ENCODE data around the gene ZNF292. TPM values are rescaled to one million over a fixed set of nuclear protein-coding genes. Genes with fewer than 3 reads are reported as not detected.

ZNF292 gene
- total RNA-seq, 1 experiment from 2014 or later = 45.0 TPM

DNA sequence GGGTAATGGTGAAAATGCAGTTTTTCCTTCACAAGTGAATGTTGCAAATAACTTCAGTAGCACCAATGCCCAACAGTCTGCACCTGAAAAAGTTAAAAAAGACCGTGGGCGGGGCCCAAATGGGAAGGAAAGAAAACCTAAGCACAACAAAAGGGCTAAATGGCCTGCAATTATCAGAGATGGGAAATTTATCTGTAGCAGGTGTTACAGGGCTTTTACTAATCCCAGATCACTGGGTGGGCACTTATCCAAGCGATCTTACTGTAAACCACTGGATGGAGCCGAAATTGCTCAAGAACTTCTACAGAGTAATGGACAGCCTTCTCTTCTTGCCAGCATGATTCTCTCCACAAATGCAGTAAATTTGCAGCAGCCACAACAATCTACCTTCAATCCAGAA, 102.2 kb downstream of the ZNF292 start:
- ChIA-PET POLR2A (ENCODE audit: low non-redundant PET) (no interaction called here), CTCF (no interaction called here)
- no peaks in the 10 kb centered on the region for H3K27me3 ChIP-seq (replicated peaks; ENCODE audit: insufficient read depth, low read depth, low read length, poor library complexity)
- no peak for TF ChIP-seq EZH2 (IDR thresholded peaks at IDR 0.05; ENCODE audit: borderline replicate concordance, low read depth, low read length, poor library complexity, severe bottlenecking)
- TF ChIP-seq, protein P1, sequence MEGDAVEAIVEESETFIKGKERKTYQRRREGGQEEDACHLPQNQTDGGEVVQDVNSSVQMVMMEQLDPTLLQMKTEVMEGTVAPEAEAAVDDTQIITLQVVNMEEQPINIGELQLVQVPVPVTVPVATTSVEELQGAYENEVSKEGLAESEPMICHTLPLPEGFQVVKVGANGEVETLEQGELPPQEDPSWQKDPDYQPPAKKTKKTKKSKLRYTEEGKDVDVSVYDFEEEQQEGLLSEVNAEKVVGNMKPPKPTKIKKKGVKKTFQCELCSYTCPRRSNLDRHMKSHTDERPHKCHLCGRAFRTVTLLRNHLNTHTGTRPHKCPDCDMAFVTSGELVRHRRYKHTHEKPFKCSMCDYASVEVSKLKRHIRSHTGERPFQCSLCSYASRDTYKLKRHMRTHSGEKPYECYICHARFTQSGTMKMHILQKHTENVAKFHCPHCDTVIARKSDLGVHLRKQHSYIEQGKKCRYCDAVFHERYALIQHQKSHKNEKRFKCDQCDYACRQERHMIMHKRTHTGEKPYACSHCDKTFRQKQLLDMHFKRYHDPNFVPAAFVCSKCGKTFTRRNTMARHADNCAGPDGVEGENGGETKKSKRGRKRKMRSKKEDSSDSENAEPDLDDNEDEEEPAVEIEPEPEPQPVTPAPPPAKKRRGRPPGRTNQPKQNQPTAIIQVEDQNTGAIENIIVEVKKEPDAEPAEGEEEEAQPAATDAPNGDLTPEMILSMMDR (conservative IDR thresholded peaks at IDR 0.05; ENCODE audit: low read depth, low read length) = no peak
- intact Hi-C loops (cut with micrococcal nuclease; ENCODE audit: unreplicated experiment) = no loop called here
- no peaks in the 10 kb centered on the region for H3K4me1 ChIP-seq (ENCODE audit: insufficient read depth, low read length, poor library complexity, severe bottlenecking)
- peaks cover 52% of the 10 kb centered on the region for H3K36me3 ChIP-seq (ENCODE audit: insufficient read depth, low read length, poor library complexity, severe bottlenecking)
- no peak overlapping the region for H3K4me3 ChIP-seq (ENCODE audit: low read depth, low read length, poor library complexity, severe bottlenecking)
- no peaks in the 10 kb centered on the region for H3K9me3 ChIP-seq (ENCODE audit: low read depth, low read length, poor library complexity, severe bottlenecking)
- no TSS peak for BruUV-seq (replicated peaks)
- no peak overlapping the region for H3K27ac ChIP-seq (ENCODE audit: low read depth, low read length, poor library complexity, severe bottlenecking)
- no peak for DNase-seq (ENCODE audit: low spot score)

DNA sequence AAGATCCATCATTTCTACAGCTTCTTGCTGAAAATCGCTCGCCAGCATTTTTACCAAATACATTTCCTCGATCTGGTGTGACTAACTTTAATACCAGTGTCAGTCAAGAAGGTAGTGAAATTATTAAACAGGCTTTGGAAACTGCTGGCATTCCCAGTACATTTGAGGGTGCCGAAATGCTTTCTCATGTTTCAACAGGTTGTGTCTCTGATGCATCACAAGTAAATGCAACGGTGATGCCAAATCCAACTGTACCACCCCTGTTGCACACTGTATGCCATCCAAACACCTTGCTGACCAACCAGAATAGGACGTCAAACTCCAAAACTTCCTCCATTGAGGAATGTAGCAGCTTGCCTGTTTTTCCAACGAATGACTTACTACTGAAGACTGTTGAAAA, 102.6 kb downstream of the ZNF292 start:
- ChIA-PET POLR2A (ENCODE audit: low non-redundant PET) (no interaction called here), CTCF (no interaction called here)
- Histone ChIP-seq H3K4me1 (ENCODE audit: insufficient read depth, low read length, poor library complexity, severe bottlenecking) (no peaks in the 10 kb centered on the region), H3K27me3 (replicated peaks; ENCODE audit: insufficient read depth, low read depth, low read length, poor library complexity) (no peaks in the 10 kb centered on the region), H3K9me3 (ENCODE audit: low read depth, low read length, poor library complexity, severe bottlenecking) (no peaks in the 10 kb centered on the region), H3K36me3 (ENCODE audit: insufficient read depth, low read length, poor library complexity, severe bottlenecking) (peaks cover 52% of the 10 kb centered on the region), H3K27ac (ENCODE audit: low read depth, low read length, poor library complexity, severe bottlenecking) (no peak overlapping the region), H3K4me3 (ENCODE audit: low read depth, low read length, poor library complexity, severe bottlenecking) (no peak overlapping the region)
- TF ChIP-seq, protein P1 (conservative IDR thresholded peaks at IDR 0.05; ENCODE audit: low read depth, low read length) = no peak
- TF ChIP-seq EZH2 (IDR thresholded peaks at IDR 0.05; ENCODE audit: borderline replicate concordance, low read depth, low read length, poor library complexity, severe bottlenecking) = no peak
- BruUV-seq (replicated peaks) = no TSS peak
- DNase-seq (ENCODE audit: low spot score) = no peak
- intact Hi-C loops (cut with micrococcal nuclease; ENCODE audit: unreplicated experiment) = no loop called here

DNA sequence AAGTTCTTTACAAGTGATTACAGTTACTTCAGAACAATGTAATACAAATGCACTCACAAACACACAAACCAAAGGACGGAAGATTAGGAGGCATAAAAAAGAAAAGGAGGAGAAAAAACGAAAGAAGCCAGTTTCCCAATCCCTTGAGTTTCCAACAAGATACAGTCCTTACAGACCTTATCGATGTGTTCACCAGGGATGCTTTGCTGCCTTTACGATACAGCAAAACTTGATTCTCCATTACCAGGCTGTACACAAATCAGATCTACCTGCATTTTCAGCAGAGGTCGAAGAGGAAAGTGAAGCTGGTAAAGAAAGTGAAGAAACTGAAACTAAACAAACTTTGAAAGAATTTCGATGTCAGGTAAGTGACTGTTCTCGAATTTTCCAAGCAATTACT, 104.4 kb downstream of the ZNF292 start:
- intact Hi-C loops (cut with micrococcal nuclease; ENCODE audit: unreplicated experiment) = no loop called here
- H3K4me1 ChIP-seq (ENCODE audit: insufficient read depth, low read length, poor library complexity, severe bottlenecking) = no peaks in the 10 kb centered on the region
- H3K9me3 ChIP-seq (ENCODE audit: low read depth, low read length, poor library complexity, severe bottlenecking) = no peaks in the 10 kb centered on the region
- DNase-seq (ENCODE audit: low spot score) = no peak
- TF ChIP-seq, protein P1 (conservative IDR thresholded peaks at IDR 0.05; ENCODE audit: low read depth, low read length) = no peak
- TF ChIP-seq EZH2 (IDR thresholded peaks at IDR 0.05; ENCODE audit: borderline replicate concordance, low read depth, low read length, poor library complexity, severe bottlenecking) = no peak
- ChIA-PET POLR2A (ENCODE audit: low non-redundant PET) (no interaction called here), CTCF (no interaction called here)
- no peak overlapping the region for H3K4me3 ChIP-seq (ENCODE audit: low read depth, low read length, poor library complexity, severe bottlenecking)
- H3K27ac ChIP-seq (ENCODE audit: low read depth, low read length, poor library complexity, severe bottlenecking) = no peak overlapping the region
- H3K36me3 ChIP-seq (ENCODE audit: insufficient read depth, low read length, poor library complexity, severe bottlenecking) = peaks cover 45% of the 10 kb centered on the region
- H3K27me3 ChIP-seq (replicated peaks; ENCODE audit: insufficient read depth, low read depth, low read length, poor library complexity) = no peaks in the 10 kb centered on the region
- BruUV-seq (replicated peaks) = no TSS peak

Data from A673 (cell line).